GM19328 (cell line): ENCODE data around the gene SPINDOC.
"Not testable (repeated sequence)": the region's sequence is repeated elsewhere in the genome, so short reads cannot be mapped to it uniquely, and the experiment has no call there.

ENCODE experiments used
- ATAC-seq: cut with Tn5 transposase; IDR thresholded peaks from one replicate; pipeline ENCODE4 v1.9.1; 2021; ENCODE audit warnings: mild to moderate bottlenecking, moderate library complexity; ENCODE audit not compliant: unreplicated experiment

Gene SPINDOC

GRCh38 chr11:63813035-63813562 lies at the start of gene SPINDOC:
TSS of gene SPINDOC (plus strand) at chr11:63813456. CDS start at chr11:63813687, 231 bp downstream.
- ATAC-seq: peak; percentile 83

- no peak for ATAC-seq
Measured at GRCh38 chr11:63763496-63764339, 49.5 kb upstream of the SPINDOC start.

- no peak for ATAC-seq
Measured at GRCh38 chr11:63764340-63764678, 48.9 kb upstream of the SPINDOC start.

GRCh38 chr11:63764679-63765647 lies 48.3 kb upstream of the SPINDOC start:
- no peak for ATAC-seq

- ATAC-seq: no peak
Measured at GRCh38 chr11:63765688-63766241, 47.5 kb upstream of the SPINDOC start.

- ATAC-seq: no peak
Measured at GRCh38 chr11:63766531-63767235, 46.6 kb upstream of the SPINDOC start.

GRCh38 chr11:63767267-63767564 lies 46.0 kb upstream of the SPINDOC start:
- no peak for ATAC-seq

- ATAC-seq: no peak
Measured at GRCh38 chr11:63767565-63768236, 45.6 kb upstream of the SPINDOC start.

GRCh38 chr11:63768237-63769041 lies 44.8 kb upstream of the SPINDOC start, which contains the start of gene ZFTA:
TSS of gene ZFTA (minus strand) at chr11:63768775. CDS start at chr11:63768622, 153 bp downstream.
- peak; percentile 58 for ATAC-seq

GRCh38 chr11:63769042-63769713 lies 44.1 kb upstream of the SPINDOC start:
- no peak for ATAC-seq

- no peak for ATAC-seq
Measured at GRCh38 chr11:63769714-63770455, 43.4 kb upstream of the SPINDOC start.

- ATAC-seq: no peak
Measured at GRCh38 chr11:63770763-63771162, 42.5 kb upstream of the SPINDOC start.

GRCh38 chr11:63771741-63772318 lies 41.4 kb upstream of the SPINDOC start:
- not testable (repeated sequence) for ATAC-seq

GRCh38 chr11:63775191-63775590 lies 38.1 kb upstream of the SPINDOC start:
- no peak for ATAC-seq

GRCh38 chr11:63779039-63779438 lies 34.2 kb upstream of the SPINDOC start:
- ATAC-seq: no peak

- no peak for ATAC-seq
Measured at GRCh38 chr11:63782749-63783148, 30.5 kb upstream of the SPINDOC start.

- no peak for ATAC-seq
Measured at GRCh38 chr11:63783925-63784592, 29.2 kb upstream of the SPINDOC start.
